Ishikawa (cell line): Measurements from ENCODE around the gene ZFAND3.
A peak's percentile ranks its signal among the peaks of the same experiment; 100 is the strongest.

ENCODE experiments used
- CEBPB ChIP-seq: IDR thresholded peaks from 2 replicates; pipeline ENCODE4 v1.6.1; 2012
- CREB1 ChIP-seq: IDR thresholded peaks from 2 replicates; pipeline ENCODE4 v1.6.1; 2012; ENCODE audit warnings: low read depth
- EGR1 ChIP-seq: IDR thresholded peaks from 2 replicates; pipeline ENCODE4 v1.6.1; 2012
- EP300 ChIP-seq: IDR thresholded peaks from 2 replicates; pipeline ENCODE4 v1.6.1; 2012; ENCODE audit warnings: borderline replicate concordance
- FOXM1 ChIP-seq: IDR thresholded peaks from 2 replicates; pipeline ENCODE4 v1.6.1; 2012; ENCODE audit warnings: low read depth, borderline replicate concordance
- NFIC ChIP-seq: IDR thresholded peaks from 2 replicates; pipeline ENCODE4 v1.6.1; 2012
- RAD21 ChIP-seq: IDR thresholded peaks from 2 replicates; pipeline ENCODE4 v1.6.1; 2012; ENCODE audit warnings: low read depth
- TAF1 ChIP-seq: IDR thresholded peaks from 2 replicates; pipeline ENCODE4 v1.6.1; 2012; ENCODE audit warnings: low read depth, mild to moderate bottlenecking
- TCF12 ChIP-seq: IDR thresholded peaks from 2 replicates; pipeline ENCODE4 v1.6.1; 2012; ENCODE audit warnings: low read depth
- TEAD4 ChIP-seq: IDR thresholded peaks from 2 replicates; pipeline ENCODE4 v1.6.1; 2012
- YY1 ChIP-seq: IDR thresholded peaks from 2 replicates; pipeline ENCODE4 v1.6.1; 2012; ENCODE audit warnings: low read depth
- ZBTB7A ChIP-seq: IDR thresholded peaks from 2 replicates; pipeline ENCODE4 v1.6.1; 2012; ENCODE audit warnings: low read depth
- TF ChIP-seq, protein P1 (sequence below): IDR thresholded peaks from 2 replicates; pipeline ENCODE4 v1.6.1; 2012
- TF ChIP-seq, protein P2 (sequence below): IDR thresholded peaks from 2 replicates; pipeline ENCODE4 v1.6.1; 2012; ENCODE audit warnings: low read depth, mild to moderate bottlenecking
- TF ChIP-seq, protein P3 (sequence below): IDR thresholded peaks from 2 replicates; pipeline ENCODE4 v1.6.1; 2012

The ZFAND3 gene

DNA sequence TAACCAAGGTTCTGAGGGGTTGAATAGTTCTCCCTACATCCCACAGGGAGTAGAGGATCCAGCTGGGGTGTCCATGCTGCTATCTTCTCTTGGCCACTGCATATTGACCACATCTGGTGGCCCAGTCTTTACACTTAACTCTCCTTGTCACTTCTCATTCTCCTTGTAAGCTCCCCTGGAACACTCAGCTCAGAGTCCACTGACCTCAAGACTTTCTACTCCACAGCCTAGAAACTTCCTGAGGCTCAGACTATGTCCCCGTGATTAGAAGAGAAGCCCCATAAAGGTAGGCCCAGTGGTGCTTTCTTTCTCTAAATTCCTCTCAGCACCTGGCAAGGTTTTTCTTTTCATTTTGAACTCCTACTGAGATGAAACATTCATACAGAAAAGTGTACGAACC, 13.3 kb upstream of the ZFAND3 start:
- TF ChIP-seq, protein P1, sequence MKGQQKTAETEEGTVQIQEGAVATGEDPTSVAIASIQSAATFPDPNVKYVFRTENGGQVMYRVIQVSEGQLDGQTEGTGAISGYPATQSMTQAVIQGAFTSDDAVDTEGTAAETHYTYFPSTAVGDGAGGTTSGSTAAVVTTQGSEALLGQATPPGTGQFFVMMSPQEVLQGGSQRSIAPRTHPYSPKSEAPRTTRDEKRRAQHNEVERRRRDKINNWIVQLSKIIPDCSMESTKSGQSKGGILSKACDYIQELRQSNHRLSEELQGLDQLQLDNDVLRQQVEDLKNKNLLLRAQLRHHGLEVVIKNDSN = no peak
- TF ChIP-seq, protein P2, sequence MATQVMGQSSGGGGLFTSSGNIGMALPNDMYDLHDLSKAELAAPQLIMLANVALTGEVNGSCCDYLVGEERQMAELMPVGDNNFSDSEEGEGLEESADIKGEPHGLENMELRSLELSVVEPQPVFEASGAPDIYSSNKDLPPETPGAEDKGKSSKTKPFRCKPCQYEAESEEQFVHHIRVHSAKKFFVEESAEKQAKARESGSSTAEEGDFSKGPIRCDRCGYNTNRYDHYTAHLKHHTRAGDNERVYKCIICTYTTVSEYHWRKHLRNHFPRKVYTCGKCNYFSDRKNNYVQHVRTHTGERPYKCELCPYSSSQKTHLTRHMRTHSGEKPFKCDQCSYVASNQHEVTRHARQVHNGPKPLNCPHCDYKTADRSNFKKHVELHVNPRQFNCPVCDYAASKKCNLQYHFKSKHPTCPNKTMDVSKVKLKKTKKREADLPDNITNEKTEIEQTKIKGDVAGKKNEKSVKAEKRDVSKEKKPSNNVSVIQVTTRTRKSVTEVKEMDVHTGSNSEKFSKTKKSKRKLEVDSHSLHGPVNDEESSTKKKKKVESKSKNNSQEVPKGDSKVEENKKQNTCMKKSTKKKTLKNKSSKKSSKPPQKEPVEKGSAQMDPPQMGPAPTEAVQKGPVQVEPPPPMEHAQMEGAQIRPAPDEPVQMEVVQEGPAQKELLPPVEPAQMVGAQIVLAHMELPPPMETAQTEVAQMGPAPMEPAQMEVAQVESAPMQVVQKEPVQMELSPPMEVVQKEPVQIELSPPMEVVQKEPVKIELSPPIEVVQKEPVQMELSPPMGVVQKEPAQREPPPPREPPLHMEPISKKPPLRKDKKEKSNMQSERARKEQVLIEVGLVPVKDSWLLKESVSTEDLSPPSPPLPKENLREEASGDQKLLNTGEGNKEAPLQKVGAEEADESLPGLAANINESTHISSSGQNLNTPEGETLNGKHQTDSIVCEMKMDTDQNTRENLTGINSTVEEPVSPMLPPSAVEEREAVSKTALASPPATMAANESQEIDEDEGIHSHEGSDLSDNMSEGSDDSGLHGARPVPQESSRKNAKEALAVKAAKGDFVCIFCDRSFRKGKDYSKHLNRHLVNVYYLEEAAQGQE = no peak
- no peak for TF ChIP-seq NFIC
- TF ChIP-seq ZBTB7A = no peak
- no peak for TF ChIP-seq CEBPB
- no peak for TF ChIP-seq TCF12
- TF ChIP-seq CREB1 = no peak
- no peak for TF ChIP-seq FOXM1
- no peak for TF ChIP-seq EP300
- no peak for TF ChIP-seq EGR1

DNA sequence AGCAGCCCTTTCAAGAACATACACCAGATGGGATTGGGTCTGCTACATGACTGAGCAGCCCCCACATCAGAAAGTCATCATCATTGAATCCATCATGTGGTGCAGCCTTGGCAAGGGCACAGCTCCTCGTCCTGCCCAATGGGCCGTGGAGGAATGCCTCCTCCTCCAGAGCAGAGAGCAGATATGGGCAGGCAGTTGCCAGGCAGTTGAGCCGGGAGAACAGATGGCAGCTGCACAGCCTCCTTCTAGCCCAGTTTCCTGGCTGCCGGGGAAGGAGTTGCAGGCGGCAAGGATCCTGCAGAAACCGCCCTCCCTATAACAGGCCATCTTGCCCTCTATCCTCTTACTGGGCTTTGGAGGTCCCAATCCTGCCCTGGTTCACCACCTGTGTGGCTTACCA, 11.9 kb upstream of the ZFAND3 start:
- TF ChIP-seq TAF1 (no peak), EP300 (0 out of 2 replicates have a peak, but pooled peaks have one; percentile 19), RAD21 (0 out of 2 replicates have a peak, but pooled peaks have one; percentile 8), ZBTB7A (no peak), TEAD4 (peak; percentile 38), TCF12 (0 out of 2 replicates have a peak, but pooled peaks have one; percentile 19), EGR1 (no peak), CREB1 (no peak), FOXM1 (no peak), YY1 (no peak), CEBPB (no peak), NFIC (peak; percentile 47; the same call in 1 of the 2 replicates)
- TF ChIP-seq, protein P1 = peak; percentile 58
- TF ChIP-seq, protein P2 = no peak
- TF ChIP-seq, protein P3, sequence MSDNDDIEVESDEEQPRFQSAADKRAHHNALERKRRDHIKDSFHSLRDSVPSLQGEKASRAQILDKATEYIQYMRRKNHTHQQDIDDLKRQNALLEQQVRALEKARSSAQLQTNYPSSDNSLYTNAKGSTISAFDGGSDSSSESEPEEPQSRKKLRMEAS = peak; percentile 35; the same call in 1 of the 2 replicates

DNA sequence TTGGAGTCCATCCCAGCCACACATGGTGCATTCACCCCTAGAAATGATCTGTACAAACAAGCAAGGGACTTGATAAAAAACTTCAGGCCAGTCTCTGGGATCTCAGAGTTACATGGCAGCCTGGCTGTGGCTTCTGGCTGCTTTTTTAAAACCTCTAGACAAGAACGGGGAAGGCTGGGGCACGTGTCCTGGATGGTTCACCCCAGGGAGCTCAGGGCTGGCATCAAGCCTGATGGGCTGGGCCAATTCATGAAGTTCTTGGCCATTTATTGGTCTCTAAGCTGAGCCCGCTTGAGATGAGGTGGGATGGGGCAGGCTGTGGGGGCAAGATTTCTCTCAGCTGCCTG, 10.4 kb upstream of the ZFAND3 start:
- TF ChIP-seq, protein P3 = peak; percentile 83
- TF ChIP-seq CREB1 (no peak), YY1 (0 out of 2 replicates have a peak, but pooled peaks have one; percentile 21), CEBPB (no peak), ZBTB7A (no peak), EP300 (no peak), EGR1 (no peak), TCF12 (peak; percentile 39; the same call in 1 of the 2 replicates), FOXM1 (no peak), TEAD4 (no peak), TAF1 (no peak), NFIC (peak; percentile 67), RAD21 (no peak)
- TF ChIP-seq, protein P1 = peak; percentile 89
- TF ChIP-seq, protein P2 = no peak

DNA sequence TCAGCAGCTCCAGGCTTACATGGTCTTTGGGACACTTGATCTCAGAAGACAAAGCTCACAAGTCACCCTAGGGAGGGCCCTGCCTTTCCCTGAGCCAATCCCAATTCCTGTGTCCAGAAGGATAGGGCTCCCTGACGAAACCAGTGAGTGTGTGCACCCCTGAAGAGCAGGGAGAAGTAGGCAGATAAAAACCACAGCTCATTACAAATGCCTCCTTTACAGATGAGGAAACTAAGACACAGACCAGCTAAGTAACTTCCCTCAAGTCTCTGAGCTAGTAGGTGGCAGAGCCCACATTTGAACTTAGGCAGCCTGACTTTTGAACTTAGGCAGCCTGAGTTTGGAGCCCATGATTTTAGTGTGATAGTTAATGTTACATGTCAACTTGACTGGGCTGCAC, 6.7 kb upstream of the ZFAND3 start:
- TF ChIP-seq TCF12 (no peak), ZBTB7A (no peak), FOXM1 (no peak), CEBPB (no peak), CREB1 (no peak), RAD21 (no peak), TEAD4 (no peak), TAF1 (no peak)
- TF ChIP-seq, protein P1 = no peak
- TF ChIP-seq, protein P3 = no peak
- TF ChIP-seq, protein P2 = no peak
